GM15510 (cell line): ENCODE data around the gene LSM2.

Source experiments
- POLR2A ChIP-seq: IDR thresholded peaks from 3 replicates; pipeline ENCODE4 v1.6.1; 2011; ENCODE audit warnings: borderline replicate concordance; ENCODE audit not compliant: insufficient read length; ENCODE audit errors: extremely low read depth

The LSM2 gene

DNA sequence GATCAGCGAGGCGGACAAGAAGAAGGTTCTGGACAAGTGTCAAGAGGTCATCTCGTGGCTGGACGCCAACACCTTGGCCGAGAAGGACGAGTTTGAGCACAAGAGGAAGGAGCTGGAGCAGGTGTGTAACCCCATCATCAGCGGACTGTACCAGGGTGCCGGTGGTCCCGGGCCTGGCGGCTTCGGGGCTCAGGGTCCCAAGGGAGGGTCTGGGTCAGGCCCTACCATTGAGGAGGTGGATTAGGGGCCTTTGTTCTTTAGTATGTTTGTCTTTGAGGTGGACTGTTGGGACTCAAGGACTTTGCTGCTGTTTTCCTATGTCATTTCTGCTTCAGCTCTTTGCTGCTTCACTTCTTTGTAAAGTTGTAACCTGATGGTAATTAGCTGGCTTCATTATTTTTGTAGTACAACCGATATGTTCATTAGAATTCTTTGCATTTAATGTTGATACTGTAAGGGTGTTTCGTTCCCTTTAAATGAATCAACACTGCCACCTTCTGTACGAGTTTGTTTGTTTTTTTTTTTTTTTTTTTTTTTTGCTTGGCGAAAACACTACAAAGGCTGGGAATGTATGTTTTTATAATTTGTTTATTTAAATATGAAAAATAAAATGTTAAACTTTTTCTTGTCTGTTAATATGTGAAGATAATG lies 23.0 kb upstream of the LSM2 start:
- TF ChIP-seq POLR2A = no peak

DNA sequence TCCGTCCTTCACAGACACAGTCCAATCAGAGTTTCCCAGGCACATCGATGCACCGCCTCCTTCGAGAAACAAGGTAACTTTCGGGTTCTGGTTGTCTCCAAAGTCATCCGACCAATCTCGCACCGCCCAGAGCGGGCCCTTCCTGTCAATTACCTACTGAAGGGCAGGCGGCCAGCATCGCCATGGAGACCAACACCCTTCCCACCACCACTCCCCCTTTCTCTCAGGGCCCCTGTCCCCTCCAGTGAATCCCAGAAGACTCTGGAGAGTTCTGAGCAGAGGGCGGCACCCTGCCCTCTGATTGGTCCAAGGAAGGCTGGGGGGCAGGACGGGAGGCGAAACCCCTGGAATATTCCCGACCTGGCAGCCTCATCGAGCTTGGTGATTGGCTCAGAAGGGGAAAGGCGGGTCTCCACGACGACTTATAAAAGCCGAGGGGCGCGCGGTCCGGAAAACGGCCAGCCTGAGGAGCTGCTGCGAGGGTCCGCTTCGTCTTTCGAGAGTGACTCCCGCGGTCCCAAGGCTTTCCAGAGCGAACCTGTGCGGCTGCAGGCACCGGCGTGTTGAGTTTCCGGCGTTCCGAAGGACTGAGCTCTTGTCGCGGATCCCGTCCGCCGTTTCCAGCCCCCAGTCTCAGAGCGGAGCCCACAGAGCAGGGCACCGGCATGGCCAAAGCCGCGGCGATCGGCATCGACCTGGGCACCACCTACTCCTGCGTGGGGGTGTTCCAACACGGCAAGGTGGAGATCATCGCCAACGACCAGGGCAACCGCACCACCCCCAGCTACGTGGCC lies 20.7 kb upstream of the LSM2 start, which contains the start of gene HSPA1B:
TSS of gene HSPA1B (plus strand) at position 453 of the 794 bp plus-strand sequence. CDS start at position 666, 213 bp downstream.
- TF ChIP-seq POLR2A = peak; percentile 99

GRCh38 chr6:31826793-31827285 lies 20.1 kb upstream of the LSM2 start:
- TF ChIP-seq POLR2A = peak; percentile 11

DNA sequence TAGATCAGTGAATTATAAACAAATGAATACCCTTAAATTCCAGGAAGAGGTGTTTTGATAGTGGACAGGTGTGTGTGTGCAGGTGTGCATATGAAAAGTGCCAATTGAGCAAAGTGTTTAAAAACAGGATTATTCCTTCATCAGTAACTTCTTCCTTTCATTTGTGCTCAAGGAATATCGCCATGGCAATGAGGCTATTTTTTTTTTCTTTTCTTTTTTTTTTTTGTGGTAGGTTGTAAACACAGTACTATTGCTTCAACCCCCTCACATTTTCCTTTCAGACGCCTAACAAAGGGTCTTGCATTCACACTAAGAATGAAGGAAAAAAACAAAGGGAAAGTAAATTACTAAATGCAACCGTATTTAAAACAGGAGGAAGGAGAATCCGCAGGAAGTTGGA lies 18.8 kb upstream of the LSM2 start:
- no peak for TF ChIP-seq POLR2A

- TF ChIP-seq POLR2A = no peak
Observed at GRCh38 chr6:31822036-31822821, 15.5 kb upstream of the LSM2 start.

- peak; percentile 77 for TF ChIP-seq POLR2A
Observed at GRCh38 chr6:31821301-31822035, 14.7 kb upstream of the LSM2 start.

DNA sequence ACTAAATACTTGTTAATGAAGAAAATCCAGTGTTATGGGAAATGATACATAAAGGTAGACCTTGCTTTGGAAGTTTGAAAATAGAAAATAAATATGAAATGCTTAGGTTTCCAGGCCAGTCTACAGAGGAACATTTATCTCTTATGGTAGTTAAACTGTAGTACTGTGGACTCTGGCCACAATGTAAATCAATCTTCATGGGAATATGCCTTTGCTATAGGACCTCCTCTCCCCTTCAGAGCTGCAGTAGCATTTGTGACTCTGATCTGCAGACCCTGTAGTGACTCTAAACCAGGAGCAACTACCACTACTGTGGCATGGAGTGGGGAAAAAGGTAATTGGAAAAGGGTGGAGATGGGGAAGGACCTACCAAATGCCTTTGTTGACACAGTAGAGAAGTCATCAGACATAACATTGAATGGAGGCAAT lies 13.1 kb upstream of the LSM2 start:
- no peak for TF ChIP-seq POLR2A

GRCh38 chr6:31815025-31815838 lies 8.5 kb upstream of the LSM2 start, which contains the start of the genes HSPA1A and HSPA1L:
Gene HSPA1A, plus strand, starts transcription at chr6:31815543. Its CDS starts 214 bp downstream, at chr6:31815757.
Gene HSPA1L, minus strand, starts transcription at chr6:31815283. Its CDS starts 3,311 bp downstream, at chr6:31811972.
- peak; percentile 86 for TF ChIP-seq POLR2A

GRCh38 chr6:31814677-31815024 lies 7.9 kb upstream of the LSM2 start:
- peak; percentile 11 for TF ChIP-seq POLR2A

DNA sequence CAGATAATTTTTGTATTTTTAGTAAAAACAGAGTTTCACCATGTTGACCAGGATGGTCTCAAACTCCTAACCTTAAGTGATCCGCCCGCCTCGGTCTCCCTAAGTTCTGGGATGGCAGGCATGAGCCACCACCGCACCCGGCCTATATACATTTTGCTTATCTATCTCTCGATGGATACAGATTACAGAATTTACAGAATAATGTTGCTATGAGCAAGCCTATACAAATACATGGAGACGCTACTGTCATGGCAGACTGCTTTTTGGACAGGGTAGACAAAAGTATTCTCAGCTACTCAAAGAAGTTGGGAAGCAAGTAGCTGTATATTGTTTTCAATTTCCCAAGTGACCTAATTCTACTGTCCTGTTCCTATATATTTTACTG lies 6.7 kb upstream of the LSM2 start:
- no peak for TF ChIP-seq POLR2A

DNA sequence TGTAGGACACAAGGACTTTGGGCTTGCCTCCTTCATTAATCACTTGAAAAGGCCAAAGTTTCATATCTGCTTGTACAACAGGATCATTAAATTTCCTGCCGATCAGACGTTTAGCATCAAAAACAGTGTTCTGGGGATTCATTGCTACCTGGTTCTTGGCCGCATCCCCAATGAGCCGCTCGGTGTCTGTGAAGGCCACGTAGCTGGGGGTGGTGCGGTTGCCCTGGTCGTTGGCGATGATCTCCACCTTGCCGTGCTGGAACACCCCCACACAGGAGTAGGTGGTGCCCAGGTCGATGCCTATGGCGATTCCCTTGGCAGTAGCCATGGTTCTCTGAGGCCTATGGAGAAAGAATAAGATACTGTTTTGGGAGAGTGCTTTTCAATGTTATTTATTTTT lies 4.9 kb upstream of the LSM2 start:
- no peak for TF ChIP-seq POLR2A

DNA sequence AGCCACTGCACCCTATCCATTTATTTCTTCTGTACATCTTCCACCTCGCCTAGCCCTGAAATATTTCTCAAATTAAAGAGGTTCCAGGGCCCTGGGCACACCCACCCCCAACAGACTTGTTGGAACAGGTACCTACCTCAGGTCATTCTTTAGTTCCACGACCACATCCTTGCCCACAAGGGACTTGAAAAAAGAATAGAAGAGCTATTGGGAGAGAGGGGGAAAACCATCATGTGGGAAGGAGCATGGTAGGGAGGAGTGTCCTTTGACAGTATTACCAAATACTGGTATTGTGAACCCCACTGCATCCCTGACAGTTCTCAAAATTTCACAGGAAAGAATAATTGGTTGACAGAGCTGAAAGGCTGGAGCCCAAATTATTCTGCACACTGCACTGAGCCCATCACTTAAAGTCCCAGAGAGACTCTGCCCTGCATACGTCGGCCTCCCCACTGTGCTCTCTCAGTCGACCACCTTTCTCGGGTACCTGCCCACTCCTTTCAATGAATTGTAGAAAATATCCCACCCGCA lies 762 bp downstream of the LSM2 start:
- no peak for TF ChIP-seq POLR2A

- TF ChIP-seq POLR2A = no peak
Observed at GRCh38 chr6:31799781-31800180, 7.0 kb downstream of the LSM2 start.
